Loucy (cell line): Measurements from ENCODE around the gene PLEKHH2.

Experiments used
- H2AFZ ChIP-seq: fragments of 200-600 bp; sonication (generic); 2 replicates; pipeline ENCODE4 v1.6.0; 2016; ENCODE audit warnings: antibody characterized with exemption, mild to moderate bottlenecking, low read length, moderate library complexity
- H3F3A ChIP-seq: fragments of 200-600 bp; 2 replicates; pipeline ENCODE4 v1.6.0; 2016; ENCODE audit warnings: antibody characterized with exemption, low read depth, mild to moderate bottlenecking
- H3K27me3 ChIP-seq: fragments of 200-600 bp; sonication (generic); 2 replicates; pipeline ENCODE4 v1.6.1; 2014; ENCODE audit warnings: low read length, mild to moderate bottlenecking; ENCODE audit not compliant: insufficient read depth, poor library complexity, severe bottlenecking
- H3K36me3 ChIP-seq: fragments of 200-600 bp; sonication (generic); 2 replicates; pipeline ENCODE4 v1.6.1; 2016; ENCODE audit warnings: low read length; ENCODE audit not compliant: insufficient read depth
- H3K4me1 ChIP-seq: fragments of 200-600 bp; sonication (generic); 2 replicates; pipeline ENCODE4 v1.5.1; 2014; ENCODE audit warnings: low read length, mild to moderate bottlenecking; ENCODE audit not compliant: insufficient read depth, poor library complexity, severe bottlenecking
- H3K4me2 ChIP-seq: fragments of 200-600 bp; sonication (generic); 2 replicates; pipeline ENCODE4 v1.6.0; 2014; ENCODE audit warnings: antibody characterized with exemption, low read length, low read depth, mild to moderate bottlenecking; ENCODE audit not compliant: poor library complexity, severe bottlenecking
- H3K4me3 ChIP-seq: fragments of 200-600 bp; sonication (generic); 2 replicates; pipeline ENCODE4 v1.5.1; 2014; ENCODE audit warnings: low read length, mild to moderate bottlenecking, mixed read lengths; ENCODE audit not compliant: poor library complexity, severe bottlenecking
- H3K79me2 ChIP-seq: fragments of 200-600 bp; sonication (generic); 2 replicates; pipeline ENCODE4 v1.6.1; 2014; ENCODE audit warnings: low read length; ENCODE audit not compliant: insufficient read depth
- H3K9ac ChIP-seq: fragments of 200-600 bp; sonication (generic); 2 replicates; pipeline ENCODE4 v1.6.0; 2014; ENCODE audit warnings: mild to moderate bottlenecking, low read depth, low read length, moderate library complexity; ENCODE audit not compliant: poor library complexity, severe bottlenecking
- H3K9me2 ChIP-seq: fragments of 200-600 bp; sonication (generic); replicated peaks from 2 replicates; pipeline ENCODE4 v1.6.1; 2016; ENCODE audit warnings: low read depth, low read length, mixed read lengths
- H3K9me3 ChIP-seq: fragments of 200-600 bp; sonication (generic); 2 replicates; pipeline ENCODE4 v1.6.1; 2014; ENCODE audit warnings: mild to moderate bottlenecking, antibody characterized with exemption, low read length, low read depth; ENCODE audit not compliant: insufficient read depth
- H4K20me1 ChIP-seq: fragments of 200-600 bp; sonication (generic); 2 replicates; pipeline ENCODE4 v1.6.0; 2014; ENCODE audit warnings: antibody characterized with exemption, low read length, mild to moderate bottlenecking; ENCODE audit not compliant: insufficient read depth, poor library complexity, severe bottlenecking
- CTCF ChIP-seq: fragments of 200-600 bp; sonication (generic); conservative IDR thresholded peaks from 2 replicates; pipeline ENCODE4 v1.5.1; 2014; ENCODE audit warnings: mild to moderate bottlenecking, antibody characterized with exemption, low read length
- EZH2phosphoT487 ChIP-seq: fragments of 200-600 bp; IDR thresholded peaks from 2 replicates; pipeline ENCODE4 v1.6.1; 2018; ENCODE audit warnings: antibody characterized with exemption, mild to moderate bottlenecking, moderate library complexity, borderline replicate concordance

Gene PLEKHH2

DNA sequence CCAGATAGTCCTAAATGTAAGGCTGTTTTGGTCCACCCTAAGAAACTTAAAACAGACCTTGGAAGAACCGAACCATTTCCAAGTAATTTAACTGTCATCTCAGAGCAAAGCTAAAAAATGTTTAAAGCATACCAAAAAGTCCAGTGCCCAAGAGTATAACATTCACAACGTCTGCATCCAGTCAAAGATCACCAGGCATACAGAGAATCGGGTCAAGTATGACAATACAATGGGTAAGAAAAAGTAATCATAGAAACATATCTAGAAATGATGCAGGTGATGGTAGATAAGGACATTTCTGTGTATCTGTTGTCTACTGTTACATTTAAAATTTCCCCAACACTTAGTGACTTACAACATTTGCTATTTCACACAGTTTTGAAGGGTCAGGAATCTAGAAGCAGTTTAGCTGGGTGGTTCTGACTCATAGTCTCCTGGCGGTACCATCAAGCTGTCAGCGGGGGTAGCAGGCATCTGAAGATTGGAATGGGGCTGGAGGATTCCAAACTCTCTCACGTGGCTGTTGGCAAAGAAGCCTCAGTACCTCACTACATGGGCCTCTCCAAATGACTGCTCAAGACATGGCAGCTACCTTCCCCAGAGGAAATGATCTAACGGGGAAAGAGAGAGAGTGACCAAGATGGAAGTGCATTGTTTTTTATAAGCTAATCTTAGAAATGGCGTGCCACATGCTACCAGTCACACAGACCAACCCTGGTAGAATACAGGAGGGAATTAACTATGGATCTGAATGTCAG is 100.2 kb downstream of the PLEKHH2 start:
- Histone ChIP-seq H3K9me3 (no peaks in the 10 kb centered on the region), H2AFZ (no peak overlapping the region), H4K20me1 (no peaks in the 10 kb centered on the region), H3K4me3 (no peak overlapping the region), H3K9me2 (no peaks in the 10 kb centered on the region), H3K36me3 (no peaks in the 10 kb centered on the region), H3K4me2 (no peak overlapping the region), H3F3A (no peaks in the 10 kb centered on the region), H3K4me1 (no peaks in the 10 kb centered on the region), H3K79me2 (no peaks in the 10 kb centered on the region), H3K27me3 (no peaks in the 10 kb centered on the region), H3K9ac (no peak overlapping the region)
- no peak for TF ChIP-seq CTCF
- TF ChIP-seq EZH2phosphoT487: no peak

DNA sequence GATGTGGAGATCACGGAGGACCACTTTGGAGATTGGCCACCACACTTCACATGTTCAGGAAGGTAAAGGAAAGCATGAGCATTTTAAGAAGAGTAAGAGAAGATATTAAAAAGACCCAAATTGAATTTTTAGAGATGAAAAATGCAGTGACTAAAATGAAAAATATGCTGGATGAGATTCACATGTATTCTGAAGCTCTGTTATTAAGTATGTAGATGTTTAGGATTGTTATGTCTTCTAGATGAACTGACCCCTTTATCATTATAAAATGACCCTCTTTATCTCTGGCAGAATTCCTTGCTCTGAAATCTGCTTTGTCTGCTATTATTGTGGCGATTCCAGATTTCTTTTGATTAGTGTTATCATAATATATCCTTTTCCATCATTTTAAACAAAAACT is 100.8 kb downstream of the PLEKHH2 start:
- H3K27me3 ChIP-seq: no peaks in the 10 kb centered on the region
- no peaks in the 10 kb centered on the region for H3K9me3 ChIP-seq
- no peak overlapping the region for H3K4me3 ChIP-seq
- H4K20me1 ChIP-seq: no peaks in the 10 kb centered on the region
- H3K4me1 ChIP-seq: no peaks in the 10 kb centered on the region
- no peak overlapping the region for H3K4me2 ChIP-seq
- H3K9me2 ChIP-seq: no peaks in the 10 kb centered on the region
- no peak overlapping the region for H2AFZ ChIP-seq
- H3K36me3 ChIP-seq: no peaks in the 10 kb centered on the region
- no peaks in the 10 kb centered on the region for H3F3A ChIP-seq
- H3K79me2 ChIP-seq: no peaks in the 10 kb centered on the region
- TF ChIP-seq EZH2phosphoT487: no peak
- TF ChIP-seq CTCF: no peak
- H3K9ac ChIP-seq: no peak overlapping the region

- Histone ChIP-seq H3K36me3 (no peaks in the 10 kb centered on the region), H4K20me1 (no peaks in the 10 kb centered on the region), H3K79me2 (no peaks in the 10 kb centered on the region), H3F3A (no peaks in the 10 kb centered on the region), H3K27me3 (no peaks in the 10 kb centered on the region), H3K4me1 (no peaks in the 10 kb centered on the region), H3K9me3 (no peaks in the 10 kb centered on the region), H2AFZ (no peak overlapping the region), H3K9ac (no peak overlapping the region), H3K4me3 (no peak overlapping the region), H3K9me2 (no peaks in the 10 kb centered on the region), H3K4me2 (no peak overlapping the region)
- TF ChIP-seq CTCF (no peak), EZH2phosphoT487 (no peak)
Measured at GRCh38 chr2:43738257-43738656, 101.2 kb downstream of the PLEKHH2 start.
